Measurements from ENCODE around the gene RAB22A. TPM values are rescaled to one million over a fixed set of nuclear protein-coding genes. Genes with fewer than 3 reads are reported as not detected.
"Not testable (repeated sequence)": the region's sequence is repeated elsewhere in the genome, so short reads cannot be mapped to it uniquely, and the experiment has no call there.

The RAB22A gene
- total and polyA plus RNA-seq, 2 donors, result 7.3 to 9.5 TPM

DNA sequence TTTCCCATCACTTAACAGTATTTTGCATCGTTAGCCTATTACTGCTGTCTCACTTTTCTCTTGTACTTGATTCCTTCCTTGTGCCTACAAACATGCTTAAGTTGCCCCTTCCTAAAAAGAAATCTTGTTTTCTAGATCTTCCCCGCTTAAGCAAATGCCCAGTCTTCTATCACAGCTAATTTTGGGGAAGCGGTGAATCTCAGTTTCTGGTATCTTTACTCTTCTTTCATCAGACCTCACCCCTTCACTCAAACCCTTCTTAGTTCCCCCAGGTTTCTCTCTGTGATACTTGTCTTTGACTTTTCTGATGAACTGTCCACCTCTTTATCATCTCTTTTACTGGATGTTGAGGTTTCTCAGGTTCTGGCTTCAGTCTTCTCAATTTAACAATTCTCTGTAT is 93.8 kb downstream of the RAB22A start:
- no peak overlapping the region for H3K4me3 ChIP-seq (ENCODE audit: low read length in 2 of 2)
- peaks cover 4 to 8% of the 10 kb centered on the region in 2 donors for H3K36me3 ChIP-seq (ENCODE audit: control insufficient read depth in 2 of 2, insufficient read depth in 2 of 2, low read length in 1 of 2)
- H3K27ac ChIP-seq (ENCODE audit: low read depth in 1 of 2, low read length in 1 of 2), result no peak overlapping the region
- 96% methylated on average over 3 of the region's 3 CpGs for WGBS
- DNase-seq (ENCODE audit: low read depth in 6 of 9, low spot score in 9 of 9), result no peak
- peaks cover 0 to 6% of the 10 kb centered on the region in 2 donors for H3K9me3 ChIP-seq (ENCODE audit: control insufficient read depth in 2 of 2, insufficient read depth in 1 of 2, low read length in 1 of 2)
- H3K27me3 ChIP-seq (ENCODE audit: control insufficient read depth in 2 of 2, insufficient read depth in 1 of 2, low read length in 1 of 2), result no peaks in the 10 kb centered on the region
- peaks cover 7 to 8% of the 10 kb centered on the region in 2 donors for H3K4me1 ChIP-seq (ENCODE audit: control insufficient read depth in 2 of 2, insufficient read depth in 2 of 2, low read length in 2 of 2)

DNA sequence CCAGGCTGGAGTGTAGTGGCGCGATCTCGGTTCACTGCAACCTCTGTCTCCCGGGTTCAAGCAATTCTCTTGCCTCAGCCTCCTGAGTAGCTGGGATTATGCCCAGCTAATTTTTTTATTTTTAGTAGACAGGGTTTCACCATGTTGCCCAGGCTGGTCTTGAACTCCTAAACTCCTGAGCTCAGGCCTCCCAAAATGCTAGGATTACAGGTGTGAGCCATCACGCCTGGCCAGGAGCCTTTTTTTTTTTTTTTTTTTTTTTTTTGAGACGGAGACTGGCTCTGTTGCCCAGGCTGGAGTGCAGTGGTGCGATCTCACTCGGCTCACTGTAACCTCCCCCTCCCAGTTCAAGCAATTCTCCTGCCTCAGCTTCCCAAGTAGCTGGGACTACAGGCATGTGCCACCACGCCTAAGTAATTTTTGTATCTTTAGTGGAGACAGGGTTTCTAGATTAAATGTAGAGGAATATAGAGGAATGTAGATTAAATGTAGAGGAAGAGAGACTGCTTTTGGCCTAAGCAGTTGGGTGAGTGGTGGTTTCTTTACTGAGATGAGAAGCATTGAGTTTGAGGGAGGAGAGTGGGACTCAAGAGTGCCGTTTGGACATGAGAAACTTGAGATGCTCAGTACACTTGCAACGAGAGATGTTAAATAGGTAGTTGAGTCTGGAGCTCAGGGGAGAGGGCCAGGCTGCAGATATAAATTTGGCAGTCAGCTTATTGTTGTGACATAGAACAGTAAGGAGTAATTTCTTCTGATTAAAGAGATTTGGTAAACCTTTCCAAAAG is 96.2 kb downstream of the RAB22A start:
- no peak for DNase-seq (ENCODE audit: low read depth in 6 of 9, low spot score in 9 of 9)
- 95% methylated on average over 11 of the region's 11 CpGs for WGBS
- Histone ChIP-seq H3K9me3 (ENCODE audit: control insufficient read depth in 2 of 2, insufficient read depth in 1 of 2, low read length in 1 of 2) (peaks cover 0 to 6% of the 10 kb centered on the region in 2 donors), H3K36me3 (ENCODE audit: control insufficient read depth in 2 of 2, insufficient read depth in 2 of 2, low read length in 1 of 2) (peaks cover 0 to 3% of the 10 kb centered on the region in 2 donors), H3K27me3 (ENCODE audit: control insufficient read depth in 2 of 2, insufficient read depth in 1 of 2, low read length in 1 of 2) (no peaks in the 10 kb centered on the region), H3K27ac (ENCODE audit: low read depth in 1 of 2, low read length in 1 of 2) (peak overlapping the region in 1 of 2 donors; percentile 2), H3K4me1 (ENCODE audit: control insufficient read depth in 2 of 2, insufficient read depth in 2 of 2, low read length in 2 of 2) (peaks cover 7 to 11% of the 10 kb centered on the region in 2 donors), H3K4me3 (ENCODE audit: low read length in 2 of 2) (no peak overlapping the region)

DNA sequence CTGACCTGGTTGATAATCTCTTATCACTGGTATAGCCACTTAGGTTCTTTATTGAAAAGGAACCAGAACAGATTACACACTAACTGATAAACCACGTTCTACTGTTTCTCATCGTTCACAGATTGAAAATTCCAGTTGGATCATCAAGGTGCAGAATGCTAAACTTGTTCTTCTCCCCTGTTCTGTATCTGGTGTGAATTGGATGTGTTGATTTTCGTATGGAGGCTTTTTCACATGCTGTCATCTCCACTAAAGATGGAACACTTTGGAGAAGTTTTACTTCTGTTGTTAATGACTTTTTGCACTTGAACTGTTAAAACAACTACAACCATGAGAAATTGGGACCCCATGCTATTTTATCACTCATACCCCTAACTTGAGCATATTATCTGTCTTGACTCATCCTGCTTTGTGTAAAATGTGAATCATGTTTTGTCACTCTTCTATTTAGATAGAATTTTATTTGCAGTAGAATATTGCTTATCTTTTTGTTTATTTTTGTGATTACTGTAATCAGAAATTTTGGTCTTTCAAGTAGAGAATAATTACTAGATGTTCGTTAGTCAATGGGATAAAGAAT is 97.0 kb downstream of the RAB22A start:
- 96% methylated on average over 4 of the region's 4 CpGs for WGBS
- no peak for DNase-seq (ENCODE audit: low read depth in 6 of 9, low spot score in 9 of 9)
- peaks cover 0 to 6% of the 10 kb centered on the region in 2 donors for H3K9me3 ChIP-seq (ENCODE audit: control insufficient read depth in 2 of 2, insufficient read depth in 1 of 2, low read length in 1 of 2)
- H3K4me3 ChIP-seq (ENCODE audit: low read length in 2 of 2), result no peak overlapping the region
- peaks cover 0 to 2% of the 10 kb centered on the region in 2 donors for H3K36me3 ChIP-seq (ENCODE audit: control insufficient read depth in 2 of 2, insufficient read depth in 2 of 2, low read length in 1 of 2)
- no peaks in the 10 kb centered on the region for H3K27me3 ChIP-seq (ENCODE audit: control insufficient read depth in 2 of 2, insufficient read depth in 1 of 2, low read length in 1 of 2)
- H3K27ac ChIP-seq (ENCODE audit: low read depth in 1 of 2, low read length in 1 of 2), result no peak overlapping the region
- H3K4me1 ChIP-seq (ENCODE audit: control insufficient read depth in 2 of 2, insufficient read depth in 2 of 2, low read length in 2 of 2), result peaks cover 5 to 11% of the 10 kb centered on the region in 2 donors

DNA sequence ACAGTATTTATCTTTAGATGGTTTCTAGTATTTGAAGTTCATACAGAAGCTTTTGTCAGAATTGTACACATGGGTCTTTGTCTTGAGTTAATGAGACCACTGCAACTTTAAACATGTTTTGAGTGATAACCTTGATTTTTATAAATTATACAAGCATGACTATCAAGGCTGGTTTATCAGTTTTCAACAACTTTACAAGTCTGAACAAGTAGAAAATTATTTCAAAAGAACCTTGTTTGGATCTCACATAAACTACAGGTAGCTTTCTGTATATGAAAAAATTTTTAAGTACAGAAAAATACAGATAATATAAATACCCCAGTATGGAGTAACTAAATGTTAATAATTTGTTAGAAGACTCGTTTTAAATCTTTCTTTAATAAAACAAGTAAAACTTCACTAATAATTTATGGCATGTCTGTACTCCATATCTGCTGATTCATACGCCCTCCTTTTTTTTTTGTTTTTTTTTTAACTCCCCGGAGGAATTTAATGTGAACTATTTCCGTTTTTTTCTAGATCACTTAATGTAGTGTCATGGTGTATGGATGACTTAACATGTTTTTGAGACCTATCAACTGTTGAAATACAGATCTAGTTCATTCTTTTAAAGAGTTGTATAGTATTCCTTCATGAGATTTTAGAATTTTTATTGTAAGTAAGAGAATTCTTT is 97.8 kb downstream of the RAB22A start:
- H3K27me3 ChIP-seq (ENCODE audit: control insufficient read depth in 2 of 2, insufficient read depth in 1 of 2, low read length in 1 of 2), result no peaks in the 10 kb centered on the region
- peaks cover 0 to 6% of the 10 kb centered on the region in 2 donors for H3K9me3 ChIP-seq (ENCODE audit: control insufficient read depth in 2 of 2, insufficient read depth in 1 of 2, low read length in 1 of 2)
- no peak overlapping the region for H3K4me3 ChIP-seq (ENCODE audit: low read length in 2 of 2)
- no peak for DNase-seq (ENCODE audit: low read depth in 6 of 9, low spot score in 9 of 9)
- no peaks in the 10 kb centered on the region for H3K36me3 ChIP-seq (ENCODE audit: control insufficient read depth in 2 of 2, insufficient read depth in 2 of 2, low read length in 1 of 2)
- H3K27ac ChIP-seq (ENCODE audit: low read depth in 1 of 2, low read length in 1 of 2), result no peak overlapping the region
- H3K4me1 ChIP-seq (ENCODE audit: control insufficient read depth in 2 of 2, insufficient read depth in 2 of 2, low read length in 2 of 2), result peaks cover 4 to 8% of the 10 kb centered on the region in 2 donors
- WGBS, result 38% methylated on average over 4 of the region's 4 CpGs

DNA sequence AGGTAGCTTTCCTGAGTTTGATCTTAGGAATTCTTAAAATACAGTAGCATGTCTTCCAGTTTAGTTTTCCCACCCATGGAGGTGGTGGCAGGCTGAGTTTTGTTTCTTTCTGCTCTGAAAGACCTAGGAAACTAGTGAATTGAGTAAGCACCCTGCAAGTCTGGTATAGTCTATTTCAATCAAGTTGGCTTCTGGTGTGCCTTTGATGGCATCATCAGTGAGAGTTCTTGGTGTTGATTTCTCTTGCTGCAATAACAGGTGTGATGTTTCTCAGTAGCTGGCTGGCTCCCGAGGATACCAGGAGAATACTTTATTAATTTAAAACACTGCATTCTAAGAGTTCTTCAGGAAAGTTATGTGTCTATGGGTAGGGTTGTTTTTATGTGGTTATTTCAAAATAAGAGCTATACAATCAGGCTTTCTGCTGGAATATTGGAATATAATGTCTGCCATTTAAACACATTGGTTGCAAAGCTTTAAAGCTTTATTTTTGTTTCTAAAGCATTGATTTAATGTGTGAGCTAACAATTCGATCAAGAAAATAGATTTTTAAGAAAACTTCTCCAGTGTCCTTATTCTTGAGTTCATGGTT is 98.5 kb downstream of the RAB22A start:
- DNase-seq (ENCODE audit: low read depth in 6 of 9, low spot score in 9 of 9), result peak in 4 of 9 donors; percentile 28 to 64 (median 40)
- Histone ChIP-seq H3K36me3 (ENCODE audit: control insufficient read depth in 2 of 2, insufficient read depth in 2 of 2, low read length in 1 of 2) (no peaks in the 10 kb centered on the region), H3K27me3 (ENCODE audit: control insufficient read depth in 2 of 2, insufficient read depth in 1 of 2, low read length in 1 of 2) (no peaks in the 10 kb centered on the region), H3K4me1 (ENCODE audit: control insufficient read depth in 2 of 2, insufficient read depth in 2 of 2, low read length in 2 of 2) (peaks cover 4 to 8% of the 10 kb centered on the region in 2 donors), H3K9me3 (ENCODE audit: control insufficient read depth in 2 of 2, insufficient read depth in 1 of 2, low read length in 1 of 2) (no peaks in the 10 kb centered on the region), H3K27ac (ENCODE audit: low read depth in 1 of 2, low read length in 1 of 2) (peak overlapping the region; percentile 61 to 70), H3K4me3 (ENCODE audit: low read length in 2 of 2) (no peak overlapping the region)
- WGBS, result 69% methylated on average over 2 of the region's 2 CpGs

DNA sequence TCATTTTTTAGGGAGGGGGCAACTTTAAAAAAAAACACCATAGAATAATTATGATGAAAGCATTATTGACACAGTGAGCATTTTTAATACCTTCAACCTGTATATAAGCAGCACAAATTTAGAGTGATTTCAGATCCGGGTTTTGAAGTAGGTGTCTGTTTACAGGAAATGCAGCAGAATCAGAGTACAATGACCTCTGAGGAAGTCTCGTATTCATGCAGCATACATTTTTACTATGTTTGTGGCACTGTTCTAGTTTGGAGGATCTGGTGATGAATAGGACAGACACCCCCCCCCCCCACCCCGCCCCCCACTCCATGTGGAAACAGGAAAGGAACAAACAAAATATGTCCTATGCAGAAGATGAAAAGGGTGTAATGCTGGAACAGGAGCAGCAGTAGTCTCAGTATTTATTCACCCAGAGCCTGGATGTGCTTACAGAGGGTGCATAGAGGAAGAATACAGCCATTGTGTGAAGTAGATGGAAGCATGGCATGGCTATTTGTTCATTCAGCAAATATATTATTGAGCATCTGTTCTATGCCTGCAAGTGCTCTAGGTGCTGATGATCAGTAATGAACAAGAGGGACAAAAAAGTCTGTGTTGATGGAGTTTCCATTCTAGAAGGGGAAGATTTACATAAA is 99.2 kb downstream of the RAB22A start:
- Histone ChIP-seq H3K9me3 (ENCODE audit: control insufficient read depth in 2 of 2, insufficient read depth in 1 of 2, low read length in 1 of 2) (no peaks in the 10 kb centered on the region), H3K27ac (ENCODE audit: low read depth in 1 of 2, low read length in 1 of 2) (peak overlapping the region; percentile 70 to 84), H3K4me1 (ENCODE audit: control insufficient read depth in 2 of 2, insufficient read depth in 2 of 2, low read length in 2 of 2) (peaks cover 4 to 8% of the 10 kb centered on the region in 2 donors), H3K36me3 (ENCODE audit: control insufficient read depth in 2 of 2, insufficient read depth in 2 of 2, low read length in 1 of 2) (no peaks in the 10 kb centered on the region), H3K4me3 (ENCODE audit: low read length in 2 of 2) (no peak overlapping the region), H3K27me3 (ENCODE audit: control insufficient read depth in 2 of 2, insufficient read depth in 1 of 2, low read length in 1 of 2) (no peaks in the 10 kb centered on the region)
- 61% methylated on average over 3 of the region's 3 CpGs for WGBS
- peak in 3 of 9 donors; percentile 17 to 56 (median 34) for DNase-seq (ENCODE audit: low read depth in 6 of 9, low spot score in 9 of 9)

DNA sequence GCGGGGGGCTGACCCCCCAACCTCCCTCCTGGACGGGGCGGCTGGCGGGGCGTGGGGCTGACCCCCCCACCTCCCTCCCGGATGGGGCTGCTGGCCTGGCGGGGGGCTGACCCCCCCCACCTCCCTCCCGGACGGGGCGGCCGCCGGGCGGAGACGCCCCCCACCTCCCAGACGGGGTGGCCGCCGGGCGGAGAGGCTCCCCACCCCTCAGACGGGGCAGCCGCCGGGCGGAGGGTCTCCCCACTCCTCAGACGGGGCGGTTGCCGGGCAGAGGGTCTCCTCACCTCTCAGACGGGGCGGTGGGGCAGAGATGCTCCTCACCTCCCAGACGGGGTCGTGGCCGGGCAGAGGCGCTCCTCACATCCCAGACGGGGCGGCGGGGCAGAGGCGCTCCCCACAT is 104.7 kb downstream of the RAB22A start:
- not testable (repeated sequence) for H3K4me3 ChIP-seq (ENCODE audit: low read length in 2 of 2); H3K27me3 ChIP-seq (ENCODE audit: control insufficient read depth in 2 of 2, insufficient read depth in 1 of 2, low read length in 1 of 2); H3K9me3 ChIP-seq (ENCODE audit: control insufficient read depth in 2 of 2, insufficient read depth in 1 of 2, low read length in 1 of 2); H3K27ac ChIP-seq (ENCODE audit: low read depth in 1 of 2, low read length in 1 of 2); DNase-seq (ENCODE audit: low read depth in 6 of 9, low spot score in 9 of 9); H3K4me1 ChIP-seq (ENCODE audit: control insufficient read depth in 2 of 2, insufficient read depth in 2 of 2, low read length in 2 of 2); H3K36me3 ChIP-seq (ENCODE audit: control insufficient read depth in 2 of 2, insufficient read depth in 2 of 2, low read length in 1 of 2)
- 99% methylated on average over 32 of the region's 35 CpGs for WGBS

DNA sequence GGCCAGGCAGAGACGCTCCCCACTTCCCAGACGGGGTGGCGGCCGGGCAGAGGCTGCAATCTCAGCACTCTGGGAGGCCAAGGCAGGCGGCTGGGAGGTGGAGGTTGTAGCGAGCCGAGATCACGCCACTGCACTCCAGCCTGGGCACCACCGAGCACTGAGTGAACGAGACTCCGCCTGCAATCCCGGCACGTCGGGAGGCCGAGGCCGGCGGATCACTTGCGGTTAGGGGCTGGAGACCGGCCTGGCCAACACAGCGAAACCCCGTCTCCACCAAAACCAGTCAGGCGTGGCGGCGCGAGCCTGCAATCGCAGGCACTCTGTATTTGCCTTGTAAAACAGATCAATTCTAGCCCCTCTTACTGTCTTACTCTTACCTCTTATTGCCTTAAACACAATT is 105.3 kb downstream of the RAB22A start:
- H3K4me3 ChIP-seq (ENCODE audit: low read length in 2 of 2); H3K9me3 ChIP-seq (ENCODE audit: control insufficient read depth in 2 of 2, insufficient read depth in 1 of 2, low read length in 1 of 2); H3K27me3 ChIP-seq (ENCODE audit: control insufficient read depth in 2 of 2, insufficient read depth in 1 of 2, low read length in 1 of 2); H3K4me1 ChIP-seq (ENCODE audit: control insufficient read depth in 2 of 2, insufficient read depth in 2 of 2, low read length in 2 of 2); H3K27ac ChIP-seq (ENCODE audit: low read depth in 1 of 2, low read length in 1 of 2); DNase-seq (ENCODE audit: low read depth in 6 of 9, low spot score in 9 of 9); H3K36me3 ChIP-seq (ENCODE audit: control insufficient read depth in 2 of 2, insufficient read depth in 2 of 2, low read length in 1 of 2): not testable (repeated sequence)
- WGBS, result 98% methylated on average over 26 of the region's 26 CpGs

Measured in thymus (tissue), 11 donors.